ENCODE data around the gene SLC29A3. TPM values are rescaled to one million over a fixed set of nuclear protein-coding genes. Genes with fewer than 3 reads are reported as not detected.

SLC29A3 gene
- total RNA-seq, 1 experiment from 2014 or later = 5.2 TPM

- no peaks in the 10 kb centered on the region for H3K36me3 ChIP-seq (replicated peaks; ENCODE audit: control insufficient read depth, insufficient read depth, low read length)
- no peak for DNase-seq
- peaks cover 19% of the 10 kb centered on the region for H3K27me3 ChIP-seq (ENCODE audit: control insufficient read depth, insufficient read depth, low read length)
- no peak overlapping the region for H3K4me3 ChIP-seq (ENCODE audit: insufficient read depth, low read depth, low read length)
These were observed 74.0 kb downstream of the SLC29A3 start for GRCh38 chr10:71392791-71393781.

DNA sequence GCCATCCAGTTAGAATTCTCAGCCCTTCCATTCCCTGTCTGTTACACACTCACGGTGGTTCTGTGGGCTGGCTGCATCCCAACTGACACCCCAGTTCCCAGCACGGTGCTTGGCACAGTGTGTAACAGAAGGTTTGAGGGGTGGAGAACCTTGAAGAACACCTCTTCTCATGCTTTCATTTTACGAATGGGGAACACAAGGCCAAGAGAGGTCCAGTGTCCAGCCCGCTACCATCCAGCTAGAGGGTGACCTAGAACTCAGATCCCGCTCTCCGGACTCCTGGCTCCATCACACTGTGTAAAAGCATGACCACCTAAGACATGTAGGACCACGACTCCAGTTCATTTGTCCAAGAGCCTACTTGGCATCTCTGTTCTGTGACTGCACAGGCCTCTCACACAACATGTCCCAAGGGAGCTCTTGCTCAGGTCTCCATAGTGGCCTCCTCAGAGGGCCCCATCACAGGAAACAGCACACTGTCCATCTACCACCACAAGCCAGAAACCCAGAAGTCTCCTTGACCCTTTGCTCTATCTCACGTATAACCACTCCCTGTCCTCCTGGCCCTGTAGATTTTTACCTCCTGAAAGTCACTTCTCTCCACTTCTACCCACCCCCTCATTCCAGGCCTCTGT, 74.9 kb downstream of the SLC29A3 start:
- Histone ChIP-seq H3K27me3 (ENCODE audit: control insufficient read depth, insufficient read depth, low read length) (peaks cover 27% of the 10 kb centered on the region), H3K4me3 (ENCODE audit: insufficient read depth, low read depth, low read length) (no peak overlapping the region), H3K36me3 (replicated peaks; ENCODE audit: control insufficient read depth, insufficient read depth, low read length) (no peaks in the 10 kb centered on the region)
- no peak for DNase-seq

- no peak for DNase-seq
- Histone ChIP-seq H3K36me3 (replicated peaks; ENCODE audit: control insufficient read depth, insufficient read depth, low read length) (no peaks in the 10 kb centered on the region), H3K4me3 (ENCODE audit: insufficient read depth, low read depth, low read length) (no peak overlapping the region), H3K27me3 (ENCODE audit: control insufficient read depth, insufficient read depth, low read length) (peaks cover 38% of the 10 kb centered on the region)
These were observed 76.0 kb downstream of the SLC29A3 start for GRCh38 chr10:71394926-71395562.

- DNase-seq = peak; percentile 60
- H3K36me3 ChIP-seq (replicated peaks; ENCODE audit: control insufficient read depth, insufficient read depth, low read length) = no peaks in the 10 kb centered on the region
- H3K27me3 ChIP-seq (ENCODE audit: control insufficient read depth, insufficient read depth, low read length) = peaks cover 40% of the 10 kb centered on the region
- H3K4me3 ChIP-seq (ENCODE audit: insufficient read depth, low read depth, low read length) = no peak overlapping the region
These were observed 76.6 kb downstream of the SLC29A3 start for GRCh38 chr10:71395621-71396020.

GRCh38 chr10:71396084-71396710, 77.1 kb downstream of the SLC29A3 start:
- Histone ChIP-seq H3K4me3 (ENCODE audit: insufficient read depth, low read depth, low read length) (peak overlapping the region; percentile 64), H3K27me3 (ENCODE audit: control insufficient read depth, insufficient read depth, low read length) (peaks cover 40% of the 10 kb centered on the region), H3K36me3 (replicated peaks; ENCODE audit: control insufficient read depth, insufficient read depth, low read length) (no peaks in the 10 kb centered on the region)
- DNase-seq = peak; percentile 93

DNA sequence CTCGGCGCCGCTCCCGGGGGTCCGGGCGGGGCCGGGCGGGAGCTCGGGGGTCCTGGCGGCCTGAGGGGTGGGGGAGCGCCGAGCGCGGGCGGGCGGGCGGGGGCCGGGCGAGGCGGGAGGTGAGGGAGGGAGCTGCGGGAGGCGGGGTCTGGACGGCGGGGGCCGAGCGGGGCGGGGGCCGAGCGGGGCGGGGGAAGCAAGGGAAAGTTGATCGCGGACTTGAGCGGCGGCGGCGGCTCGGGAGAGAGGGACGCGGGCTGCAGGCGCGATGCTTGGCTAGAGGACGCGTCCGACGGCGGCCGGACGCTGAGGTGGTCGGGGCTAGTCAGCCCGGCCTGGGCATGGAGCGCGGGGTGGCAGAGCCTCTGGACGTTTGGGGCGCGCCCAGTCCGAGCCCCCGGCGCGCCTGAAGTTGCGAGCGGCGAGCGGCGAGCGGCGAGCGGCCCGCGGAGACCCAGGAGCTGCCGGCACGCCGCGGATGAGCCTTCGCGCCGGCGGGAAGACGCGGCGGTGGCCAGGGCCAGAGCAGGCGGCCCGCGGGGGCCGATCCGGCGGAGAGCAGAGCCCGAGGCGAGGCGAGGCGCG, 77.7 kb downstream of the SLC29A3 start, which contains the start of gene CDH23:
Gene CDH23, plus strand, starts transcription at position 210 of the 585 bp plus-strand sequence. CDS start 42,912 bp downstream, outside the sequence.
- H3K4me3 ChIP-seq (ENCODE audit: insufficient read depth, low read depth, low read length) = peak within 1 kb of the TSS; percentile 64
- H3K36me3 ChIP-seq (replicated peaks; ENCODE audit: control insufficient read depth, insufficient read depth, low read length) = no peaks in the 10 kb centered on the region
- peak; percentile 95 for DNase-seq
- peaks cover 40% of the 10 kb centered on the region for H3K27me3 ChIP-seq (ENCODE audit: control insufficient read depth, insufficient read depth, low read length)

DNA sequence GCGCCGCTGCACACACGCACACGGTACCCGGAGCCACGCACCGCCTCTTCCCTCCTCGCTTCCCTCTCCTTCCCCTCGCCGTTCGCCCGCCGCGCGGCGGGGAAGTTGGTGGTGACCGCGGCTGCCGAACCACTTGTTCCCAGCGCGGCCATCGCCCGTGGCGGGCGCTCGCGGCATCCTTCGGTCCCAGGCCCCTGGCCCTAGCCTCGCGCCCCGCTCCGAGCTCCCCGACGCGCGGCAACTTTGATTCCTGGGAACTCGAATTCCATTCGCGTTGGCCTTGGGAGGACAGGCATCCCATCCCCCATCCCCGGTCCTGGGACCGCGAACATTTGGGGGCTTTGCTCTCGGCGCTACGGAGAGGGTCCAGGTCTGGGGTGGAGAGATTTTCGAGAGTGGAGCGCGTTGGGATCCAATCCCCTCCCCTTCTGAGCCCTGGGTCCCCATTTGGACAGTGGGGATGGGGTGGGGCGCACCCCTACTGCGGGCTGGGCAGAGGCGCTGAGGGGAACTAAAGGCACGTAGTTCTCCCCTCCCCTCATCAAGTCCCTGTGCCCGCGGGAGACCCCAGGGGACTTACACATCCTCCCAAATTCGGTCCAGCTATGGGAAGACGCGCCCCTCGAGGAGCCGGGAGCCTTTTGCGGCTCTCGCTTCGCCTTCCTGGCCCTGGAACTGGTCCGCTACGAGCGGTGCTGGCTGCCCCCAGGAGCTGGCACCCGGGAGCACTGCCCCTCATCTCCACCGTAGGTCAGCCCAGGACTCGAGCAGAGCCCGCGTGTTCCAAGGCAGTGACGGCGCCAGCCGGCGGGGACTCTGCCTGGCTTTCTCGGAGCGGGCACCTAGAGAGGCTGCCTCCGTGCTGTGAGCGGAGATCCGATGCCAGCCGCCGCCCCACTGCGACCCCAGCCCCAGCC, 78.5 kb downstream of the SLC29A3 start:
- no peaks in the 10 kb centered on the region for H3K36me3 ChIP-seq (replicated peaks; ENCODE audit: control insufficient read depth, insufficient read depth, low read length)
- H3K4me3 ChIP-seq (ENCODE audit: insufficient read depth, low read depth, low read length) = peak overlapping the region; percentile 59
- DNase-seq = peak; percentile 86
- peaks cover 39% of the 10 kb centered on the region for H3K27me3 ChIP-seq (ENCODE audit: control insufficient read depth, insufficient read depth, low read length)

- Histone ChIP-seq H3K36me3 (replicated peaks; ENCODE audit: control insufficient read depth, insufficient read depth, low read length) (no peaks in the 10 kb centered on the region), H3K4me3 (ENCODE audit: insufficient read depth, low read depth, low read length) (no peak overlapping the region), H3K27me3 (ENCODE audit: control insufficient read depth, insufficient read depth, low read length) (peaks cover 36% of the 10 kb centered on the region)
- DNase-seq = no peak
These were observed 79.9 kb downstream of the SLC29A3 start for GRCh38 chr10:71398976-71399375.

- no peaks in the 10 kb centered on the region for H3K36me3 ChIP-seq (replicated peaks; ENCODE audit: control insufficient read depth, insufficient read depth, low read length)
- H3K27me3 ChIP-seq (ENCODE audit: control insufficient read depth, insufficient read depth, low read length) = peaks cover 36% of the 10 kb centered on the region
- DNase-seq = no peak
- no peak overlapping the region for H3K4me3 ChIP-seq (ENCODE audit: insufficient read depth, low read depth, low read length)
These were observed 80.9 kb downstream of the SLC29A3 start for GRCh38 chr10:71399946-71400345.

DNA sequence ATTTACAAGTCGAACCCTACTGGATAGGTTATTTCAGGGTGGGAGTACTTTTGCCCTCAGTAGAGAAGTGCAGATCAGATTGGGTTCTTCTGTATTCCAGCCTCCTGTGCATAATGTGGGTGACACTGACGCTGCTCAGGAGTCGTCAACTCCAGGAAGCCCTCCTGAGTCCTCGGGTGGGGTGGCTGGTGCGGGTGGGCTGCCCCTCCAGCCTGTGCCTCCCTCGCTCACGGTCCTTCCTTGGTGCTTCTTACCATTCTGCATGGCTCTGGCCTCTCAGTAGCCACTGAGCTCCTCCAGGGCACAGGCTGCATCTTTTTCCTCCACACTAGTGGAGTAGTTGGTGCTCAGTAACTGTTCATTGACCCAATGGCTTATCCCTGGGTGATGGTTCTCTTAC, 82.0 kb downstream of the SLC29A3 start:
- Histone ChIP-seq H3K36me3 (replicated peaks; ENCODE audit: control insufficient read depth, insufficient read depth, low read length) (no peaks in the 10 kb centered on the region), H3K27me3 (ENCODE audit: control insufficient read depth, insufficient read depth, low read length) (peaks cover 34% of the 10 kb centered on the region), H3K4me3 (ENCODE audit: insufficient read depth, low read depth, low read length) (no peak overlapping the region)
- no peak for DNase-seq

- Histone ChIP-seq H3K27me3 (ENCODE audit: control insufficient read depth, insufficient read depth, low read length) (peaks cover 32% of the 10 kb centered on the region), H3K36me3 (replicated peaks; ENCODE audit: control insufficient read depth, insufficient read depth, low read length) (no peaks in the 10 kb centered on the region), H3K4me3 (ENCODE audit: insufficient read depth, low read depth, low read length) (no peak overlapping the region)
- no peak for DNase-seq
These were observed 82.9 kb downstream of the SLC29A3 start for GRCh38 chr10:71402005-71402404.

GRCh38 chr10:71404503-71405295, 85.6 kb downstream of the SLC29A3 start:
- Histone ChIP-seq H3K27me3 (ENCODE audit: control insufficient read depth, insufficient read depth, low read length) (peaks cover 5% of the 10 kb centered on the region), H3K36me3 (replicated peaks; ENCODE audit: control insufficient read depth, insufficient read depth, low read length) (no peaks in the 10 kb centered on the region), H3K4me3 (ENCODE audit: insufficient read depth, low read depth, low read length) (no peak overlapping the region)
- peak; percentile 61 for DNase-seq

Data from H7 (cell line).